ENCODE data around the gene COMMD1. TPM values are rescaled to one million over a fixed set of nuclear protein-coding genes. Genes with fewer than 3 reads are reported as not detected.

COMMD1 gene
- polyA plus RNA-seq, 1 donor (not counting 4 experiments of a cell fraction or from before 2014, with no cell fraction given), result 44.8 TPM

- no peaks in the 10 kb centered on the region for H3K36me3 ChIP-seq (ENCODE audit: control insufficient read depth in 2 of 2, extremely low read depth in 1 of 2, insufficient read depth in 2 of 2, low read length in 2 of 2)
- no peaks in the 10 kb centered on the region for H3K79me2 ChIP-seq (ENCODE audit: control insufficient read depth, insufficient read depth, low read length)
- dilution Hi-C loops (cut with MboI; ENCODE audit: extremely low pct_ligation_motif_present, low sequenced_read_pairs), result no loop called here
- no peak overlapping the region for H3K4me2 ChIP-seq (ENCODE audit: control insufficient read depth, extremely low read depth, insufficient read depth, low read depth, low read length)
- H2AFZ ChIP-seq (ENCODE audit: control insufficient read depth, low read length), result no peak overlapping the region
- H3K27ac ChIP-seq (ENCODE audit: control insufficient read depth, insufficient read depth, low read length), result no peak overlapping the region
- no peaks in the 10 kb centered on the region for H3K27me3 ChIP-seq (ENCODE audit: control insufficient read depth, extremely low read depth, insufficient read depth, low read length)
- TF ChIP-seq, protein P1, sequence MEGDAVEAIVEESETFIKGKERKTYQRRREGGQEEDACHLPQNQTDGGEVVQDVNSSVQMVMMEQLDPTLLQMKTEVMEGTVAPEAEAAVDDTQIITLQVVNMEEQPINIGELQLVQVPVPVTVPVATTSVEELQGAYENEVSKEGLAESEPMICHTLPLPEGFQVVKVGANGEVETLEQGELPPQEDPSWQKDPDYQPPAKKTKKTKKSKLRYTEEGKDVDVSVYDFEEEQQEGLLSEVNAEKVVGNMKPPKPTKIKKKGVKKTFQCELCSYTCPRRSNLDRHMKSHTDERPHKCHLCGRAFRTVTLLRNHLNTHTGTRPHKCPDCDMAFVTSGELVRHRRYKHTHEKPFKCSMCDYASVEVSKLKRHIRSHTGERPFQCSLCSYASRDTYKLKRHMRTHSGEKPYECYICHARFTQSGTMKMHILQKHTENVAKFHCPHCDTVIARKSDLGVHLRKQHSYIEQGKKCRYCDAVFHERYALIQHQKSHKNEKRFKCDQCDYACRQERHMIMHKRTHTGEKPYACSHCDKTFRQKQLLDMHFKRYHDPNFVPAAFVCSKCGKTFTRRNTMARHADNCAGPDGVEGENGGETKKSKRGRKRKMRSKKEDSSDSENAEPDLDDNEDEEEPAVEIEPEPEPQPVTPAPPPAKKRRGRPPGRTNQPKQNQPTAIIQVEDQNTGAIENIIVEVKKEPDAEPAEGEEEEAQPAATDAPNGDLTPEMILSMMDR (optimal IDR thresholded peaks at IDR 0.05 in 1 of 3, IDR thresholded peaks at IDR 0.05 in 1 of 3, conservative IDR thresholded peaks at IDR 0.05 in 1 of 3; ENCODE audit: extremely low read depth in 1 of 3, insufficient read depth in 2 of 3, low read length in 3 of 3), result no peak
- TF ChIP-seq EZH2 (IDR thresholded peaks at IDR 0.05; ENCODE audit: low read length), result no peak
- H3K9ac ChIP-seq (ENCODE audit: control insufficient read depth, extremely low read depth, insufficient read depth, low read length), result no peak overlapping the region
- no peaks in the 10 kb centered on the region for H3K9me1 ChIP-seq (ENCODE audit: control insufficient read depth, extremely low read depth, insufficient read depth, low read length)
- H4K20me1 ChIP-seq (ENCODE audit: control insufficient read depth, extremely low read depth, insufficient read depth, low read length), result no peaks in the 10 kb centered on the region
- no peaks in the 10 kb centered on the region for H3K9me3 ChIP-seq (ENCODE audit: control insufficient read depth, low read depth, low read length)
- H3K4me1 ChIP-seq (ENCODE audit: control insufficient read depth, extremely low read depth, insufficient read depth, low read length), result peaks cover 4% of the 10 kb centered on the region
- no peak overlapping the region for H3K4me3 ChIP-seq (ENCODE audit: control insufficient read depth in 2 of 3, extremely low read depth in 1 of 3, insufficient read depth in 2 of 3, low read depth in 1 of 3, low read length in 3 of 3)
- FAIRE-seq, result no peak
- no peak for DNase-seq (ENCODE audit: low read depth, low spot score)
Observed at GRCh38 chr2:62054916-62055450, 149.5 kb downstream of the COMMD1 start.

GRCh38 chr2:62055724-62056336 is 150.4 kb downstream of the COMMD1 start:
- H4K20me1 ChIP-seq (ENCODE audit: control insufficient read depth, extremely low read depth, insufficient read depth, low read length), result no peaks in the 10 kb centered on the region
- H3K4me1 ChIP-seq (ENCODE audit: control insufficient read depth, extremely low read depth, insufficient read depth, low read length), result peaks cover 4% of the 10 kb centered on the region
- no peaks in the 10 kb centered on the region for H3K9me3 ChIP-seq (ENCODE audit: control insufficient read depth, low read depth, low read length)
- no peak overlapping the region for H3K9ac ChIP-seq (ENCODE audit: control insufficient read depth, extremely low read depth, insufficient read depth, low read length)
- no peaks in the 10 kb centered on the region for H3K36me3 ChIP-seq (ENCODE audit: control insufficient read depth in 2 of 2, extremely low read depth in 1 of 2, insufficient read depth in 2 of 2, low read length in 2 of 2)
- no peak overlapping the region for H3K27ac ChIP-seq (ENCODE audit: control insufficient read depth, insufficient read depth, low read length)
- DNase-seq (ENCODE audit: low read depth, low spot score) (no peak), FAIRE-seq (peak; percentile 5)
- no peak overlapping the region for H3K4me2 ChIP-seq (ENCODE audit: control insufficient read depth, extremely low read depth, insufficient read depth, low read depth, low read length)
- no peak for TF ChIP-seq EZH2 (IDR thresholded peaks at IDR 0.05; ENCODE audit: low read length)
- TF ChIP-seq, protein P1 (optimal IDR thresholded peaks at IDR 0.05 in 1 of 3, IDR thresholded peaks at IDR 0.05 in 1 of 3, conservative IDR thresholded peaks at IDR 0.05 in 1 of 3; ENCODE audit: extremely low read depth in 1 of 3, insufficient read depth in 2 of 3, low read length in 3 of 3), result no peak
- no peaks in the 10 kb centered on the region for H3K79me2 ChIP-seq (ENCODE audit: control insufficient read depth, insufficient read depth, low read length)
- dilution Hi-C loops (cut with MboI; ENCODE audit: extremely low pct_ligation_motif_present, low sequenced_read_pairs), result no loop called here
- H3K27me3 ChIP-seq (ENCODE audit: control insufficient read depth, extremely low read depth, insufficient read depth, low read length), result no peaks in the 10 kb centered on the region
- no peak overlapping the region for H2AFZ ChIP-seq (ENCODE audit: control insufficient read depth, low read length)
- H3K9me1 ChIP-seq (ENCODE audit: control insufficient read depth, extremely low read depth, insufficient read depth, low read length), result no peaks in the 10 kb centered on the region
- no peak overlapping the region for H3K4me3 ChIP-seq (ENCODE audit: control insufficient read depth in 2 of 3, extremely low read depth in 1 of 3, insufficient read depth in 2 of 3, low read depth in 1 of 3, low read length in 3 of 3)
